ENCODE measurements around the gene PPP5C.
"Not testable (repeated sequence)": the region's sequence is repeated elsewhere in the genome, so short reads cannot be mapped to it uniquely, and the experiment has no call there.

Gene PPP5C

GRCh38 chr19:46317339-46317738, 29.5 kb upstream of the PPP5C start:
- no peak overlapping the region for H3K4me3 ChIP-seq (ENCODE audit: low read length)

GRCh38 chr19:46319613-46320012, 27.3 kb upstream of the PPP5C start:
- H3K4me3 ChIP-seq (ENCODE audit: low read length): no peak overlapping the region
- no peaks in the 10 kb centered on the region for H3K4me1 ChIP-seq (ENCODE audit: insufficient read depth, low read length)
- no peaks in the 10 kb centered on the region for H3K9me3 ChIP-seq (ENCODE audit: low read length)
- no peak overlapping the region for H2AFZ ChIP-seq (ENCODE audit: low read depth, low read length)
- H3K36me3 ChIP-seq (ENCODE audit: insufficient read depth, low read length): no peaks in the 10 kb centered on the region
- H3K27me3 ChIP-seq (ENCODE audit: insufficient read depth, low read length): no peaks in the 10 kb centered on the region

More at GRCh38 chr19:46317339-46317738, 29.5 kb upstream of the PPP5C start:
- no peaks in the 10 kb centered on the region for H3K27me3 ChIP-seq (ENCODE audit: insufficient read depth, low read length)
- H3K4me1 ChIP-seq (ENCODE audit: insufficient read depth, low read length): no peaks in the 10 kb centered on the region
- H3K36me3 ChIP-seq (ENCODE audit: insufficient read depth, low read length): no peaks in the 10 kb centered on the region
- no peaks in the 10 kb centered on the region for H3K9me3 ChIP-seq (ENCODE audit: low read length)
- no peak overlapping the region for H2AFZ ChIP-seq (ENCODE audit: low read depth, low read length)

GRCh38 chr19:46320559-46320958, 26.3 kb upstream of the PPP5C start:
- no peak overlapping the region for H2AFZ ChIP-seq (ENCODE audit: low read depth, low read length)
- peaks cover 3% of the 10 kb centered on the region for H3K9me3 ChIP-seq (ENCODE audit: low read length)
- H3K27me3 ChIP-seq (ENCODE audit: insufficient read depth, low read length): no peaks in the 10 kb centered on the region
- H3K36me3 ChIP-seq (ENCODE audit: insufficient read depth, low read length): no peaks in the 10 kb centered on the region
- H3K4me1 ChIP-seq (ENCODE audit: insufficient read depth, low read length): no peaks in the 10 kb centered on the region
- no peak overlapping the region for H3K4me3 ChIP-seq (ENCODE audit: low read length)

- H3K4me1 ChIP-seq (ENCODE audit: insufficient read depth, low read length): no peaks in the 10 kb centered on the region
- peaks cover 11% of the 10 kb centered on the region for H3K9me3 ChIP-seq (ENCODE audit: low read length)
- no peaks in the 10 kb centered on the region for H3K36me3 ChIP-seq (ENCODE audit: insufficient read depth, low read length)
- H3K27me3 ChIP-seq (ENCODE audit: insufficient read depth, low read length): no peaks in the 10 kb centered on the region
- no peak overlapping the region for H3K4me3 ChIP-seq (ENCODE audit: low read length)
- no peak overlapping the region for H2AFZ ChIP-seq (ENCODE audit: low read depth, low read length)
Observed at GRCh38 chr19:46321653-46322052, 25.2 kb upstream of the PPP5C start.

- H3K36me3 ChIP-seq (ENCODE audit: insufficient read depth, low read length); H3K27me3 ChIP-seq (ENCODE audit: insufficient read depth, low read length); H2AFZ ChIP-seq (ENCODE audit: low read depth, low read length); H3K4me1 ChIP-seq (ENCODE audit: insufficient read depth, low read length); H3K4me3 ChIP-seq (ENCODE audit: low read length): not testable (repeated sequence)
- peaks cover 14% of the 10 kb centered on the region for H3K9me3 ChIP-seq (ENCODE audit: low read length)
Observed at GRCh38 chr19:46323227-46323626, 23.7 kb upstream of the PPP5C start.

- Histone ChIP-seq H2AFZ (ENCODE audit: low read depth, low read length) (no peak overlapping the region), H3K4me1 (ENCODE audit: insufficient read depth, low read length) (no peaks in the 10 kb centered on the region), H3K36me3 (ENCODE audit: insufficient read depth, low read length) (no peaks in the 10 kb centered on the region), H3K9me3 (ENCODE audit: low read length) (peaks cover 18% of the 10 kb centered on the region), H3K27me3 (ENCODE audit: insufficient read depth, low read length) (no peaks in the 10 kb centered on the region), H3K4me3 (ENCODE audit: low read length) (no peak overlapping the region)
Observed at GRCh38 chr19:46324277-46324676, 22.6 kb upstream of the PPP5C start.

GRCh38 chr19:46326608-46327007, 20.3 kb upstream of the PPP5C start:
- Histone ChIP-seq H3K4me3 (ENCODE audit: low read length) (no peak overlapping the region), H3K27me3 (ENCODE audit: insufficient read depth, low read length) (no peaks in the 10 kb centered on the region), H2AFZ (ENCODE audit: low read depth, low read length) (no peak overlapping the region), H3K36me3 (ENCODE audit: insufficient read depth, low read length) (no peaks in the 10 kb centered on the region), H3K9me3 (ENCODE audit: low read length) (peaks cover 24% of the 10 kb centered on the region), H3K4me1 (ENCODE audit: insufficient read depth, low read length) (no peaks in the 10 kb centered on the region)

GRCh38 chr19:46328079-46328478, 18.8 kb upstream of the PPP5C start:
- Histone ChIP-seq H3K36me3 (ENCODE audit: insufficient read depth, low read length) (no peaks in the 10 kb centered on the region), H2AFZ (ENCODE audit: low read depth, low read length) (no peak overlapping the region)

GRCh38 chr19:46330319-46330918, 16.5 kb upstream of the PPP5C start:
- Histone ChIP-seq H3K4me3 (ENCODE audit: low read length) (no peak overlapping the region), H3K27me3 (ENCODE audit: insufficient read depth, low read length) (no peaks in the 10 kb centered on the region), H3K4me1 (ENCODE audit: insufficient read depth, low read length) (no peaks in the 10 kb centered on the region), H3K9me3 (ENCODE audit: low read length) (peaks cover 22% of the 10 kb centered on the region), H3K36me3 (ENCODE audit: insufficient read depth, low read length) (no peaks in the 10 kb centered on the region), H2AFZ (ENCODE audit: low read depth, low read length) (no peak overlapping the region)

More at GRCh38 chr19:46328079-46328478, 18.8 kb upstream of the PPP5C start:
- no peak overlapping the region for H3K4me3 ChIP-seq (ENCODE audit: low read length)
- H3K27me3 ChIP-seq (ENCODE audit: insufficient read depth, low read length): no peaks in the 10 kb centered on the region
- H3K4me1 ChIP-seq (ENCODE audit: insufficient read depth, low read length): no peaks in the 10 kb centered on the region
- peaks cover 24% of the 10 kb centered on the region for H3K9me3 ChIP-seq (ENCODE audit: low read length)

GRCh38 chr19:46337487-46337886, 9.4 kb upstream of the PPP5C start:
- peaks cover 11% of the 10 kb centered on the region for H3K4me1 ChIP-seq (ENCODE audit: insufficient read depth, low read length)
- no peak overlapping the region for H3K4me3 ChIP-seq (ENCODE audit: low read length)
- no peaks in the 10 kb centered on the region for H3K36me3 ChIP-seq (ENCODE audit: insufficient read depth, low read length)
- no peaks in the 10 kb centered on the region for H3K9me3 ChIP-seq (ENCODE audit: low read length)
- no peaks in the 10 kb centered on the region for H3K27me3 ChIP-seq (ENCODE audit: insufficient read depth, low read length)
- H2AFZ ChIP-seq (ENCODE audit: low read depth, low read length): no peak overlapping the region

- peak overlapping the region; percentile 26 for H2AFZ ChIP-seq (ENCODE audit: low read depth, low read length)
Observed at GRCh38 chr19:46339446-46339845, 7.4 kb upstream of the PPP5C start.

GRCh38 chr19:46340051-46340659, 6.7 kb upstream of the PPP5C start:
- Histone ChIP-seq H3K9me3 (ENCODE audit: low read length) (no peaks in the 10 kb centered on the region), H2AFZ (ENCODE audit: low read depth, low read length) (no peak overlapping the region), H3K4me3 (ENCODE audit: low read length) (no peak overlapping the region), H3K4me1 (ENCODE audit: insufficient read depth, low read length) (peaks cover 11% of the 10 kb centered on the region), H3K36me3 (ENCODE audit: insufficient read depth, low read length) (no peaks in the 10 kb centered on the region), H3K27me3 (ENCODE audit: insufficient read depth, low read length) (no peaks in the 10 kb centered on the region)

More at GRCh38 chr19:46339446-46339845, 7.4 kb upstream of the PPP5C start:
- Histone ChIP-seq H3K4me3 (ENCODE audit: low read length) (no peak overlapping the region), H3K4me1 (ENCODE audit: insufficient read depth, low read length) (peaks cover 11% of the 10 kb centered on the region), H3K9me3 (ENCODE audit: low read length) (no peaks in the 10 kb centered on the region), H3K36me3 (ENCODE audit: insufficient read depth, low read length) (no peaks in the 10 kb centered on the region), H3K27me3 (ENCODE audit: insufficient read depth, low read length) (no peaks in the 10 kb centered on the region)

GRCh38 chr19:46341937-46342336, 5.0 kb upstream of the PPP5C start:
- Histone ChIP-seq H3K4me3 (ENCODE audit: low read length) (no peak overlapping the region), H3K27me3 (ENCODE audit: insufficient read depth, low read length) (no peaks in the 10 kb centered on the region)

GRCh38 chr19:46344363-46344762, 2.5 kb upstream of the PPP5C start:
- Histone ChIP-seq H3K4me1 (ENCODE audit: insufficient read depth, low read length) (peaks cover 11% of the 10 kb centered on the region), H2AFZ (ENCODE audit: low read depth, low read length) (no peak overlapping the region), H3K36me3 (ENCODE audit: insufficient read depth, low read length) (peaks cover 8% of the 10 kb centered on the region), H3K4me3 (ENCODE audit: low read length) (no peak overlapping the region), H3K27me3 (ENCODE audit: insufficient read depth, low read length) (no peaks in the 10 kb centered on the region), H3K9me3 (ENCODE audit: low read length) (no peaks in the 10 kb centered on the region)

More at GRCh38 chr19:46341937-46342336, 5.0 kb upstream of the PPP5C start:
- no peak overlapping the region for H2AFZ ChIP-seq (ENCODE audit: low read depth, low read length)
- peaks cover 15% of the 10 kb centered on the region for H3K4me1 ChIP-seq (ENCODE audit: insufficient read depth, low read length)
- no peaks in the 10 kb centered on the region for H3K36me3 ChIP-seq (ENCODE audit: insufficient read depth, low read length)
- no peaks in the 10 kb centered on the region for H3K9me3 ChIP-seq (ENCODE audit: low read length)
